GM19467 (cell line): ENCODE measurements around the gene ZNF354B.
A peak's percentile ranks its signal among the peaks of the same experiment; 100 is the strongest.
"Not testable (repeated sequence)": the region's sequence is repeated elsewhere in the genome, so short reads cannot be mapped to it uniquely, and the experiment has no call there.

ENCODE experiments used
- ATAC-seq: cut with Tn5 transposase; IDR thresholded peaks from one replicate; pipeline ENCODE4 v1.9.1; 2021; ENCODE audit warnings: mild to moderate bottlenecking, moderate library complexity; ENCODE audit not compliant: unreplicated experiment

Gene ZNF354B

GRCh38 chr5:178859625-178860521, at the start of gene ZNF354B:
Gene ZNF354B (plus strand): TSS chr5:178859953. CDS start chr5:178861048, 1,095 bp downstream.
- peak; percentile 99 for ATAC-seq

GRCh38 chr5:178817506-178817905, 42.2 kb upstream of the ZNF354B start:
- no peak for ATAC-seq

GRCh38 chr5:178818094-178818493, 41.7 kb upstream of the ZNF354B start:
- no peak for ATAC-seq

DNA sequence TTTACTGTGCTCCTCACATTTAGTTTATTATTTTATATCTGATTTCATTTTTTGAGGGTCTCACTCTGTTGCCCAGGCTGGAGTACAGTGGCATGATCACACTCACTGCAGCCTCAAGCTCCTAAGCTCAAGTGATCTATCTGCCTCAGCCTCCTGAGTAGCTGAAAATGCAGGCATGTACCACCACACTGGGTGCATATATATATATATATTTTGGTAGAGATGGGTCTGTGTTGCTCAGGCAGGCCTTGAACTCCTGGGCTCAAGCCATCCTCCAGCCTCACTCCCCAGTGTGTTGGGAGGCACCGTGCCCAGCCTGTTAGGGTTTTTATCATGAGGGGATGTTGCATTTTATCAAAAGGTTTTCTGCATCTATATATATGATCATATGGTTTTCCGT, 39.8 kb upstream of the ZNF354B start:
- no peak for ATAC-seq

DNA sequence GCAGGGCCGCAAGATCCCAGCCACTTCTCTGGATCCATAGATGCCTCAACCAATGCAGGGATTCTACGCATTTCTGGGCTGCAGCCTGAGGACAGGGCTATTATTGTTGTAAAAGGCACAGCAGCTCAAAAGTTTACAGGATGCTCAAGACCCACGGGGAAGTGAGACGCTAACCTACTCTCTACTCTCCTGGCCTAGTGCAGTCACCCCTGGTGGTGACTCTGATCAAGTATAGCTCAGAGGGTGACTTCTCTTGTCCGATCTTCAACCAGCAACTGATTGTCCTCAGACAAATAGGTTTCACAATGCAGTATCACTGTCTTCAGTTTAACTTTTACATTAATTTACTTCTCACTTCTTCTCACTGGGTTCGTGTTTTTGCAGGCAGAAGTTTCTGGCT, 34.3 kb upstream of the ZNF354B start:
- ATAC-seq: no peak

DNA sequence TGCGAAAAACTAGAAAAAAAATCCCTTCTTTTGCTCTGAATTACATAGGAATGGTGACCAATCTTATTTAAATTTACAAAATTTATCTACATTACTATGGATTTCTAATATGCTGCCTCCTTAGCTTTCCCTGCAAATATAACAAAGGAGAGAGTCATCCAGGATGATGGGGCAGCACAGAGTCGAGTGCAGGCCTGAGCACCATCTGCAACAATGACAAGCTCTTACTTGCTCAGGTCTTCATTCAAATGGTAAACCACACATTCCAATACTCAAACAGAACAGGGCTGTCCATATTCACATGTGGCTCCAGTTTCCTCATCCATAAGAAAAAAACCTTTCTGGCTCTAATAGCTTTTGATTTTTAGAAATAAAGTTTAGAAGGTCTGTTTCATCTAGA, 33.5 kb upstream of the ZNF354B start:
- no peak for ATAC-seq

- ATAC-seq: no peak
Observed at GRCh38 chr5:178827636-178828035, 32.1 kb upstream of the ZNF354B start.

GRCh38 chr5:178831049-178831448, 28.7 kb upstream of the ZNF354B start:
- ATAC-seq: no peak

- ATAC-seq: no peak
Observed at GRCh38 chr5:178832618-178833201, 27.0 kb upstream of the ZNF354B start.

DNA sequence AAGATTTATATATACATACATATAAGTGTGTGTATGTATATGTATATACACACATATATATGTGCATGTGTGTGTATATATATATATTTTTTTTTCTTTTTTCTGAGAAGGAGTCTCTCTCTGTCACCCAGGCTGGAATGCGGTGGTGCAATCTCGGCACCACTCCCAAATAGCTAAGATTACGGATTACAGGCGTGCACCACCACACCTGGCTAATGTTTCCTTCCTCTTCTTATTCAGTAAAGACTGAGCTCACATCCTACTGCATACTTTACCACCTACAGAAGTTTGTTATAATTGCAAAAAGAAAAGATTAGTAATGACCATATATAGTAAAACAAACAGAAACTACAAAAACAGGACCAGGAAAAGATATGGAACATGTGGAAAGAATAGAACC, 23.1 kb upstream of the ZNF354B start:
- ATAC-seq: no peak

- not testable (repeated sequence) for ATAC-seq
Observed at GRCh38 chr5:178838695-178839318, 20.9 kb upstream of the ZNF354B start.

DNA sequence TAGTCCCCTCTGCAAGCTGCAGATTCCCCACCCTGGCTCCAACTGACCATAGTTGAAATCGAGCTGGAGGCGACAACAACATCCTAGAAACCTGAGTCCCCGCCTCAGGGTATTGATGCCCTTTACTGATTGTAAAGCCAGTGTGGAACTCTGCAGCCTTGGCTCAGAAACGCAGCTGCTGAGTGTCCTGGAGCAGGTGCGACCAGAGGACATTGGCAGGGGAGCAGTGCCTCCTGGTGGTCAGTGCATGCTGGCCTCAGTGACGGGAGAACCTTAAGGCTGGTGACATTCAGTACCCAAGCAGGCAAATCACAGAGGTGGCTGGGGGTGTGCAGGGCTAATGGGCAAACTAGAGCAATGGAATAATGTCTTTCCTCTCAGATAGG, 20.4 kb upstream of the ZNF354B start:
- no peak for ATAC-seq

DNA sequence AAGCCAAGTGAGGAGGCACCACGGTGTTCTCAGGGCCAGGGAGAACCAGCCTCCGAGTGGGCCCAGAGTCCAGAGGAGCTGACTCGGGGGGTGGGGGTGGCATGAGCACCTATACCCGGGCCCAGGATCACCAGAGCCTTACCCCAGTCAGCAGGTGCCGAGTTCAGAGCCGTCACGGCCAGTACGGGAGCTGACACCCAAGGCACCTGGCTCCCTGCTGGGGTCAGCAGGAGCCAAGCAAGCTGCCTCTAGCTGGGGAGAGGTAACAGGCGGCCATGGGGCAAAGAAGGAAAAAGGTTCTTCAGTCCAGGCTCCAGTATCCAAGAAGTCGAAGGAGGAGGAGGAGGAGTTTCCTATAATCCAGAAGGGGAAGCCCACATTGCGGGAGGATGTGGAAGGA, 19.4 kb upstream of the ZNF354B start:
- ATAC-seq: not testable (repeated sequence)

DNA sequence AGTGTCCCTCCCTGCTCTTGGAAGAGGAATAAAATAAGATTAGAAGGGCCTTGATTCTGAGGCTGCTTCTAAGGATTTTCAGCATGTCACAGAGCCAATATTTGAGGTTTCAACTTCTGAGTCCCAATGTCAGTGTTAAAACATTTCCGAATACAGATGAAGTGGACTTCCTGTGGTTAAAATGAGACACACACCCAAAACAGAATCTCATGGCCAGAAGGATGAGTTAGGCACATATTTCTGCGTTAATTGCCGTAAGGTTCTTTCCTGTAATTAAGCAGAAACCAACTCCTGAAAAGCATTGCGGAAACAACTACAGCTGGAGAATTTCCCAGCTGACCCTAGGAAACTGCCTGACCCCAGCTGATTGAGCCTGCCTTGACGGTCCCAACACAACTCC, 10.4 kb upstream of the ZNF354B start:
- ATAC-seq: no peak

DNA sequence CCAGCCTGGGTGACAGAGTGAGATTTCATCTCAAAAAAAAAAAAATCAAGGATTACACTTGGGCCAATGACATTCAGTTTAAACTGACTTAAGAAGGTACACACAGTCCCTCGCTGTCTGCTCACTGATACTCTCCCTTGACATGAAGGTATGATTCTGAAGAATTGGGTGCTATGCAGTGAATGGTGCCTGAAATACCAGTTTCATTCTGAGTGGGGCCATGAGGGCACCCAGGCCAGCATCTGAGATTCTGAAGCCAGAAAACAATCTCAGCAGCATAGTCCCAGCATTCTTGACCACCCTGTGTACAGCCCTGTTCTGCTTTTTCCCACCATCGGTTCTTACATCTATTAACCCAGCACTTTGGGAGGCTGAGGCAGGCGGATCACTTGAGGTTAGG, 7.8 kb upstream of the ZNF354B start:
- ATAC-seq: no peak

DNA sequence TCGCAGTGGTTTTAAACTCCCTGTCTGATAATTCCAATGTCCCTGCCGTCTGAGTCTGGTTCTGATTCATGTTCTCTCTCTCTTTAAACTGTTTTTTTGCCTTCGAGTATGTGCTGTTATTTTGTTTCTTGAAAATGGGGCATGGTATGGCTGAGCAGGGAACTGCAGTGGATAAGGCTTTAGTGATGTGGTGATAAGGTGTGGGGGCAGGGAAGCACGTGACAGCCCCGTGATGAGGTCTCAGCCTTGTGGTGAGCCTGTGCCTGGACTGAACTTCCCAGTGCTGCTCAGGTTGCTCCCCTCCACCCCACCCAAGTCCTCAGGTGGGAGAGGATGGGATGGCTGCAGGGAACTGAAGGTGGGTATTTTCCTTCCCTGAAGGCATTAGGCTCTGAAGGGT, 5.5 kb upstream of the ZNF354B start:
- ATAC-seq: no peak

- ATAC-seq: not testable (repeated sequence)
Observed at GRCh38 chr5:178860615-178861014, 862 bp downstream of the ZNF354B start.

DNA sequence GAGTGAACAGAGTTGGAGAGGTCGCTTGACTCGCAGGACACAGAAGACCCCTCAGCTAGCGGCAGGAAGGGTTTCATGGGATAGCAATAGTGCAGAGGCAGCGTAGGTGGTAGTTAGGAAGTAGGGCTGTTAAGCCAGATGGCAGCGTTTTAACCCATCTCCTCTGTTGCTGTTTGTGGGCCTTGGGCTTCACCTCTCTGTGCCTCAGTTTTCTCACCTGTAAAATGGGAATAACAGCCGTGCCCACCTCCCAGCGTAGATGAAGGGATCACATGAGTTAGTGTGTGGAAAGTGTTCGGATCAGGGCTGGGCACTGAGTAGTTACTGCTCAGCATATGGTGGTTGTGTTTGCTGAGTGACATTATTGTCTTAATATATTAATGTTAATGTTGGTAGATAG, 1.9 kb downstream of the ZNF354B start:
- no peak for ATAC-seq

DNA sequence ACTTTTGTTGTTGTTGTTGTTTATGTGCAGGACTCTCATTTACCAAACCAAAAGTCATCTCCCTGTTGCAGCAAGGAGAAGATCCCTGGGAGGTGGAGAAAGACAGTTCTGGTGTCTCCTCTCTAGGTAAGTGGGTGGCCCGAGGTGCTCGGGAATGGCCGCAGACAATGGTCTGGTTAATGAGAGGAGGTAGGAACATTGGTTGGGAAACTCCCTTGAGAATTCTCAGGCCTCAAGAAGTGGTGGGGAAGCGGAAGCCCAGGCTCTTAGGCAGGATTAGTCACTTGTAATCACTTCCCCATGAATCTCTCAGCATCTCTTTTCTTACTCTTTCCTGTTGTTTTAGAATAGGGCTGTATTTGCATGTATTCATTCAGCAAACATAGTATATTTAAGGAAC, 7.2 kb downstream of the ZNF354B start:
- ATAC-seq: no peak

DNA sequence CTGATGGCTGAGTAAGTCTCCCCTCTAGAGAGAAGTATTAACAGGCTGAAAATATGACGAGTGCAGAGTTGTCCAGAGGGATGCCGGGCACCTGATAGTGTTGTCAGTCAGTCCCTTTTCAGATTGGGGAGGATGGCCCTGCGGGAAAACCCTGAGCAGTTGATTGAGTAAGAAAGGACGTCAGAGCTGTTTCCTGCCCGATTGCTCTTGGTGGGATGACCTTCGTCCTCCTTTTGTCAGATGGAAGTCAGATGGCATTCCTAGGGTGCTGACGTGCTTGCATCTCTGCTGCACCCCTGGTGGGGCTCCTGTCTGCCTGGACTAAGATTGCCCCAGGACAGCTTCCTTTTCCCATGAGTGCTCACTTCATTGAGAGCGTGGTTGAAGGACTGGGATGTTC, 9.8 kb downstream of the ZNF354B start:
- ATAC-seq: no peak

DNA sequence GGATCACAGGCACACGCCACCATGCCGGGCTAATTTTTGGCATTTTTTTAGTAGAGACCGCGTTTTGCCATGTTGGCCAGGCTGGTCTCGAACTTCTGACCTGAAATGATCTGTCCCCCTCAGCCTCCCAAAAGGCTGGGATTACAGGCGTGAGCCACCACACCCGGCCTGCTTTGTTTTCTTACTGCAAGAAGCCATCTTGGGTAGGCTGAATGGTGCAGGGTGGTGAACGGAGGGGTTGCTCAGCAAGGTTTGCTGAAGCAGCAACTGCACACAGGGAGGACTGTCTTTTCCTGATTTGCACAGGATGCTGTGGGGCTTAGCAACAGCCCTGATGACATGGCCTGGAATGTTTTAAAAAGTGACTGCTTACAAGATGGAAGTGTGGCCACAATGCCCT, 10.7 kb downstream of the ZNF354B start:
- ATAC-seq: no peak

DNA sequence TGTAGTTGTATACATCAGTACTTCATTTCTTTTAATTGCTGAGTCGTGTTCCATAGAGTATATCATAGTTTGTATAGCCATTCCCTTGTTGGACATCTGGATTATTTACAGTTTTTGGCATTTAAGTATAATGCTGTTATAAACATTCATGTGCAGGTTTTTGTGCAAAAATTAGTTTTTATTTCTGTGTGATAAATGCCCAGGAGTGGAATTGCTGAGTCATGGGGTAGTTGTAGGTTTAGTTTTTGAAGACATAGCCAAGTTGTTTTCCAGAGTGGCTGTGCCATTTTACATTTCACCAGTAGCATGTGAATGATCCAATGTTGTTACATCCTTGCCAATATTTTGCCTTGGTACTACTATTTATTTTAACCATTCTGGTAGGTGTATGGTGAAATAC, 12.5 kb downstream of the ZNF354B start:
- no peak for ATAC-seq
